Measurements from ENCODE around the gene CFAP68.

The CFAP68 gene

GRCh38 chr11:111851636-111852035 is 27.7 kb upstream of the CFAP68 start:
- 0 out of 2 replicates have a peak, but pooled peaks have one; percentile 29 for TF ChIP-seq CTCF (conservative IDR thresholded peaks at IDR 0.05; ENCODE audit: low read depth, low read length)
- Histone ChIP-seq H3K4me2 (no peak overlapping the region), H3K4me1 (ENCODE audit: low read depth, poor library complexity, severe bottlenecking) (no peaks in the 10 kb centered on the region), H3K79me2 (ENCODE audit: insufficient read depth, low read depth) (no peaks in the 10 kb centered on the region), H3K36me3 (ENCODE audit: insufficient read depth) (no peaks in the 10 kb centered on the region), H2AFZ (ENCODE audit: low read depth) (no peak overlapping the region), H3K4me3 (IDR thresholded peaks at IDR 0.05; ENCODE audit: insufficient read depth, low read depth, low read length) (no peak overlapping the region), H3K27ac (no peak overlapping the region), H3K27me3 (ENCODE audit: insufficient read depth, low read depth) (no peaks in the 10 kb centered on the region), H4K20me1 (ENCODE audit: insufficient read depth) (no peaks in the 10 kb centered on the region), H3K9ac (no peak overlapping the region)

GRCh38 chr11:111852103-111852502 is 27.2 kb upstream of the CFAP68 start:
- Histone ChIP-seq H3K4me1 (ENCODE audit: low read depth, poor library complexity, severe bottlenecking) (no peaks in the 10 kb centered on the region), H3K36me3 (ENCODE audit: insufficient read depth) (no peaks in the 10 kb centered on the region), H3K27me3 (ENCODE audit: insufficient read depth, low read depth) (no peaks in the 10 kb centered on the region), H3K79me2 (ENCODE audit: insufficient read depth, low read depth) (no peaks in the 10 kb centered on the region), H3K4me3 (IDR thresholded peaks at IDR 0.05; ENCODE audit: insufficient read depth, low read depth, low read length) (no peak overlapping the region), H2AFZ (ENCODE audit: low read depth) (no peak overlapping the region), H3K4me2 (no peak overlapping the region), H3K9ac (no peak overlapping the region), H4K20me1 (ENCODE audit: insufficient read depth) (no peaks in the 10 kb centered on the region), H3K27ac (no peak overlapping the region)
- no peak for TF ChIP-seq CTCF (conservative IDR thresholded peaks at IDR 0.05; ENCODE audit: low read depth, low read length)

GRCh38 chr11:111855506-111855905 is 23.8 kb upstream of the CFAP68 start:
- no peak overlapping the region for H3K9ac ChIP-seq
- H3K4me3 ChIP-seq (IDR thresholded peaks at IDR 0.05; ENCODE audit: insufficient read depth, low read depth, low read length), result no peak overlapping the region
- H3K79me2 ChIP-seq (ENCODE audit: insufficient read depth, low read depth), result no peaks in the 10 kb centered on the region
- H3K27me3 ChIP-seq (ENCODE audit: insufficient read depth, low read depth), result no peaks in the 10 kb centered on the region
- no peaks in the 10 kb centered on the region for H4K20me1 ChIP-seq (ENCODE audit: insufficient read depth)
- H3K4me1 ChIP-seq (ENCODE audit: low read depth, poor library complexity, severe bottlenecking), result no peaks in the 10 kb centered on the region
- H2AFZ ChIP-seq (ENCODE audit: low read depth), result no peak overlapping the region
- H3K4me2 ChIP-seq, result no peak overlapping the region
- H3K27ac ChIP-seq, result no peak overlapping the region
- H3K36me3 ChIP-seq (ENCODE audit: insufficient read depth), result no peaks in the 10 kb centered on the region
- no peak for TF ChIP-seq CTCF (conservative IDR thresholded peaks at IDR 0.05; ENCODE audit: low read depth, low read length)

- Histone ChIP-seq H3K9ac (no peak overlapping the region), H4K20me1 (ENCODE audit: insufficient read depth) (no peaks in the 10 kb centered on the region), H3K27ac (no peak overlapping the region), H3K4me2 (no peak overlapping the region), H3K4me3 (IDR thresholded peaks at IDR 0.05; ENCODE audit: insufficient read depth, low read depth, low read length) (no peak overlapping the region), H3K79me2 (ENCODE audit: insufficient read depth, low read depth) (no peaks in the 10 kb centered on the region), H3K27me3 (ENCODE audit: insufficient read depth, low read depth) (no peaks in the 10 kb centered on the region), H3K36me3 (ENCODE audit: insufficient read depth) (no peaks in the 10 kb centered on the region), H3K4me1 (ENCODE audit: low read depth, poor library complexity, severe bottlenecking) (no peaks in the 10 kb centered on the region), H2AFZ (ENCODE audit: low read depth) (no peak overlapping the region)
- TF ChIP-seq CTCF (conservative IDR thresholded peaks at IDR 0.05; ENCODE audit: low read depth, low read length), result no peak
Observed at GRCh38 chr11:111860257-111860656, 19.1 kb upstream of the CFAP68 start.
